Measurements from ENCODE around the gene JARID2. TPM values are rescaled to one million over a fixed set of nuclear protein-coding genes. Genes with fewer than 3 reads are reported as not detected.

Gene JARID2
- total and polyA plus RNA-seq, 2 of the 8 experiments (the other 6 are each of a cell fraction or from before 2014, with no cell fraction given) = 60.1 to 239 TPM

- Histone ChIP-seq H3K9me3 (ENCODE audit: insufficient read depth in 2 of 2, low read depth in 1 of 2, low read length in 1 of 2) (no peaks in the 10 kb centered on the region; a peak in 1 of 4 replicates), H3K56ac (replicated peaks; ENCODE audit: insufficient read length, low read depth, low read length) (no peak overlapping the region), H3K9ac (replicated peaks in 1 of 4; ENCODE audit: extremely low read depth in 1 of 4, low read depth in 3 of 4, low read length in 3 of 4) (no peak overlapping the region), H3K36me3 (ENCODE audit: control insufficient read depth in 2 of 4, insufficient read depth in 4 of 4, low read length in 3 of 4) (peaks cover 49 to 76% (median 54%) of the 10 kb centered on the region in 4 experiments), H3K4me3 (ENCODE audit: extremely low read depth in 1 of 4, insufficient read depth in 2 of 4, low read depth in 3 of 4, low read length in 4 of 4) (no peak overlapping the region), H4K20me1 (replicated peaks in 1 of 2; ENCODE audit: control insufficient read depth in 1 of 2, insufficient read depth in 2 of 2, low read length in 2 of 2) (peaks cover 56 to 62% of the 10 kb centered on the region in 2 experiments), H3K18ac (ENCODE audit: extremely low read depth, low read length) (no peak overlapping the region), H4K91ac (replicated peaks; ENCODE audit: insufficient read length, low read length) (no peak overlapping the region), H3K27me3 (replicated peaks in 1 of 4; ENCODE audit: control insufficient read depth in 3 of 4, extremely low read depth in 1 of 4, insufficient read depth in 3 of 4, low read length in 3 of 4) (no peaks in the 10 kb centered on the region; a peak in 2 of 7 replicates), H3K79me2 (ENCODE audit: control insufficient read depth in 1 of 2, insufficient read depth in 2 of 2, low read length in 2 of 2) (peaks cover 7 to 96% of the 10 kb centered on the region in 2 experiments), H3K14ac (ENCODE audit: insufficient read length) (no peak overlapping the region), H4K5ac (ENCODE audit: insufficient read length, low read depth, low read length) (no peak overlapping the region), H3K27ac (ENCODE audit: low read depth, low read length) (no peak overlapping the region), H2AFZ (ENCODE audit: low read length) (no peak overlapping the region), H3K79me1 (ENCODE audit: low read depth, low read length) (peaks cover 34% of the 10 kb centered on the region), H2AK5ac (ENCODE audit: low read depth, low read length) (no peak overlapping the region), H3K23me2 (ENCODE audit: low read depth, low read length) (no peaks in the 10 kb centered on the region), H3K23ac (ENCODE audit: insufficient read length) (no peak overlapping the region), H2BK12ac (ENCODE audit: low read depth, low read length) (no peak overlapping the region), H4K8ac (ENCODE audit: extremely low read depth, insufficient read depth, low read length) (no peak overlapping the region), H3K4me1 (replicated peaks in 1 of 4; ENCODE audit: control insufficient read depth in 3 of 4, insufficient read depth in 4 of 4, low read length in 3 of 4) (peaks cover 18 to 25% (median 22%) of the 10 kb centered on the region in 4 experiments), H3K4ac (replicated peaks; ENCODE audit: insufficient read length, low read depth, low read length) (no peak overlapping the region), H3K4me2 (ENCODE audit: insufficient read depth in 1 of 2, low read depth in 2 of 2, low read length in 2 of 2) (no peak overlapping the region), H2BK120ac (replicated peaks; ENCODE audit: low read depth, low read length) (no peak overlapping the region), H2BK5ac (ENCODE audit: low read depth, low read length) (no peak overlapping the region), H2BK15ac (ENCODE audit: low read length) (no peak overlapping the region), H2BK20ac (ENCODE audit: low read length) (no peak overlapping the region)
- DNase-seq (ENCODE audit: low read depth in 1 of 2, low spot score in 2 of 2) (no peak), FAIRE-seq (no peak)
- WGBS, 2 experiments (ENCODE audit: extremely low coverage in 1 of 2, insufficient coverage in 1 of 2, insufficient read length in 1 of 2, insufficient replicate concordance in 2 of 2, low coverage in 1 of 2, low lambda C conversion rate in 2 of 2, missing lambda C conversion rate in 1 of 2) = 97% methylated on average over 44 of the region's 60 CpGs; no CpG with 5 or more reads in 1 of the 2 experiments
- ChIA-PET POLR2A (ENCODE audit: partially characterized antibody) (interaction anchor here (1.5 kb wide), 1 partner anchor 11 kb away, joined by 3 read pairs; no protein-coding TSS in a partner anchor), CTCF (ENCODE audit: partially characterized antibody) (no interaction called here)
- no peak for TF ChIP-seq BACH1 (IDR thresholded peaks at IDR 0.05; ENCODE audit: low read length)
- TF ChIP-seq RBBP5 (IDR thresholded peaks at IDR 0.05; ENCODE audit: borderline replicate concordance, low read depth, low read length) = no peak
- TF ChIP-seq SP1 (IDR thresholded peaks at IDR 0.05; ENCODE audit: low read depth, low read length) = no peak
- no peak for TF ChIP-seq SUZ12 (IDR thresholded peaks at IDR 0.05; ENCODE audit: low read length)
- TF ChIP-seq KDM5A (IDR thresholded peaks at IDR 0.05; ENCODE audit: low read length) = no peak
- TF ChIP-seq GTF2F1 (IDR thresholded peaks at IDR 0.05; ENCODE audit: borderline replicate concordance, low read depth, low read length) = no peak
- no peak for TF ChIP-seq CBX5 (IDR thresholded peaks at IDR 0.05; ENCODE audit: low read depth, low read length)
- no peak for TF ChIP-seq SIX5 (IDR thresholded peaks at IDR 0.05; ENCODE audit: low read depth, low read length)
- TF ChIP-seq MAFK (IDR thresholded peaks at IDR 0.05; ENCODE audit: low read depth, low read length) = no peak
- TF ChIP-seq RAD21 (IDR thresholded peaks at IDR 0.05 in 1 of 2, conservative IDR thresholded peaks at IDR 0.05 in 1 of 2; ENCODE audit: low read depth in 2 of 2, low read length in 2 of 2) = no peak
- TF ChIP-seq KDM4A (IDR thresholded peaks at IDR 0.05; ENCODE audit: low read depth, low read length, severe bottlenecking) = no peak
- no peak for TF ChIP-seq NANOG (IDR thresholded peaks at IDR 0.05; ENCODE audit: insufficient read depth, low read depth, low read length, poor library complexity, severe bottlenecking)
- no peak for TF ChIP-seq CEBPB (IDR thresholded peaks at IDR 0.05; ENCODE audit: low read depth, low read length)
Observed at GRCh38 chr6:15496345-15497131, 250.7 kb downstream of the JARID2 start.
